Endothelial cell of umbilical vein (primary cell): Measurements from ENCODE around the gene PPP1R10. TPM values are rescaled to one million over a fixed set of nuclear protein-coding genes. Genes with fewer than 3 reads are reported as not detected.

Experiments
- BruUV-seq: library from RNA; stranded (reverse); fragments of 400-500 nt; replicated peaks from 2 replicates; lab custom pipeline; 2021; lab: Mats Ljungman, UMichigan
- CTCF ChIA-PET: fragments of 300-600, 350-600 bp; sonication (Branson Sonifier 250); formaldehyde crosslinking; loops from one replicate; lab custom pipeline; 2021; ENCODE audit warnings: antibody characterized with exemption, inconsistent platforms; lab: Charles Lee
- POLR2A ChIA-PET: fragments of 300-600, 350-600 bp; sonication (Branson Sonifier 250); formaldehyde crosslinking; loops from one replicate; lab custom pipeline; 2021; ENCODE audit warnings: antibody characterized with exemption, inconsistent platforms; lab: Charles Lee
- DNase-seq: peaks from one replicate; pipeline ENCODE4 v3.0.0-alpha.2; 2011; ENCODE audit warnings: low read depth, low spot score
- FAIRE-seq: peaks from 2 replicates; lab custom pipeline; 2011; peaks lifted over from hg19 to GRCh38; lab: Jason Lieb, UNC
- H2AFZ ChIP-seq: 2 replicates; pipeline ENCODE4 v1.6.0; 2012; ENCODE audit warnings: low read depth, low read length, control low read depth, inconsistent platforms
- H3K27ac ChIP-seq: 2 replicates; pipeline ENCODE4 v1.5.1; 2011; ENCODE audit warnings: low read depth, mild to moderate bottlenecking, control low read depth, low read length, moderate library complexity; ENCODE audit not compliant: insufficient read depth
- H3K27me3 ChIP-seq, 2 experiments: 2 replicates each; pipeline versions ENCODE4 v1.6.0 to v1.6.1; 2011; ENCODE audit warnings: low read length in 2 of 2, mixed read lengths in 1 of 2; ENCODE audit not compliant: control insufficient read depth in 2 of 2, insufficient read depth in 2 of 2
- H3K36me3 ChIP-seq, 2 experiments: 2 replicates in 1 of 2; 3 replicates in 1 of 2; pipeline ENCODE4 v1.5.1; 2011; ENCODE audit warnings: low read length in 2 of 2, mild to moderate bottlenecking in 1 of 2, moderate library complexity in 1 of 2; ENCODE audit not compliant: control insufficient read depth in 2 of 2, insufficient read depth in 2 of 2; ENCODE audit errors: extremely low read depth in 1 of 2
- H3K4me1 ChIP-seq: 3 replicates; pipeline ENCODE4 v1.5.1; 2011; ENCODE audit warnings: mild to moderate bottlenecking, low read length; ENCODE audit not compliant: control insufficient read depth, insufficient read depth; ENCODE audit errors: extremely low read depth
- H3K4me2 ChIP-seq: 2 replicates; pipeline ENCODE4 v1.6.1; 2011; ENCODE audit warnings: low read length, control low read depth, mixed read lengths; ENCODE audit not compliant: insufficient read depth
- H3K4me3 ChIP-seq, 3 experiments: fragments of 200-600 bp in 1 of 3; sonication (generic), shearing (Covaris generic) in 1 of 3; replicated peaks in 1 of 3; 2 replicates each; pipeline ENCODE4 v1.5.1; 2011 to 2016; ENCODE audit warnings: control low read depth in 3 of 3, low read length in 3 of 3, mild to moderate bottlenecking in 2 of 3, inconsistent platforms in 1 of 3, low read depth in 1 of 3, moderate library complexity in 1 of 3; ENCODE audit not compliant: insufficient read depth in 1 of 3
- H3K79me2 ChIP-seq: 2 replicates; pipeline ENCODE4 v1.6.0; 2012; ENCODE audit warnings: low read length, inconsistent platforms; ENCODE audit not compliant: control insufficient read depth, insufficient read depth
- H3K9ac ChIP-seq: replicated peaks from 2 replicates; pipeline ENCODE3; 2011; ENCODE audit warnings: low read length, control low read depth; ENCODE audit not compliant: insufficient read depth; ENCODE audit errors: extremely low read depth
- H3K9me1 ChIP-seq: replicated peaks from 3 replicates; pipeline ENCODE4 v1.6.0; 2011; ENCODE audit warnings: mild to moderate bottlenecking, low read length; ENCODE audit not compliant: control insufficient read depth, insufficient read depth; ENCODE audit errors: extremely low read depth
- H3K9me3 ChIP-seq: replicated peaks from 2 replicates; pipeline ENCODE4 v1.5.1; 2012; ENCODE audit warnings: low read length, inconsistent platforms; ENCODE audit not compliant: control insufficient read depth, insufficient read depth
- H4K20me1 ChIP-seq: replicated peaks from 2 replicates; pipeline ENCODE3; 2011; ENCODE audit warnings: mild to moderate bottlenecking, low read length; ENCODE audit not compliant: control insufficient read depth, insufficient read depth; ENCODE audit errors: extremely low read depth
- EZH2 ChIP-seq: IDR thresholded peaks from 2 replicates; pipeline ENCODE4 v1.6.1; 2012; ENCODE audit warnings: borderline replicate concordance, low read depth, mild to moderate bottlenecking, moderate library complexity, low read length, inconsistent platforms; ENCODE audit not compliant: severe bottlenecking
- FOS ChIP-seq: IDR thresholded peaks from 2 replicates; pipeline ENCODE4 v1.6.1; 2011; ENCODE audit warnings: mild to moderate bottlenecking, low read length, moderate library complexity, borderline replicate concordance; ENCODE audit not compliant: insufficient read depth
- GATA2 ChIP-seq: IDR thresholded peaks from 2 replicates; pipeline ENCODE4 v1.7.0; 2011; ENCODE audit warnings: low read depth, mild to moderate bottlenecking, moderate library complexity, mixed read lengths, low read length; ENCODE audit not compliant: insufficient read length, insufficient read depth
- JUN ChIP-seq: IDR thresholded peaks from 2 replicates; pipeline ENCODE4 v1.6.1; 2011; ENCODE audit warnings: borderline replicate concordance, low read depth; ENCODE audit not compliant: insufficient read length, insufficient read depth
- MYC ChIP-seq: IDR thresholded peaks from one replicate; pipeline ENCODE4 v1.6.1; 2011; ENCODE audit warnings: mild to moderate bottlenecking, low read depth, low read length
- POLR2A ChIP-seq: IDR thresholded peaks from 2 replicates; pipeline ENCODE4 v1.6.1; 2012; ENCODE audit warnings: low read depth, mild to moderate bottlenecking, control low read depth, low read length
- POLR2AphosphoS5 ChIP-seq: IDR thresholded peaks from 2 replicates; pipeline ENCODE4 v1.6.1; 2012; ENCODE audit warnings: low read depth, mild to moderate bottlenecking, control low read depth, low read length, moderate library complexity; ENCODE audit not compliant: insufficient read depth
- dilution Hi-C: fragments of 300-500 bp; cut with MboI; formaldehyde crosslinking; loops from one replicate; pipeline ENCODE4 v1.15.0; 2019; ENCODE audit warnings: low sequenced_read_pairs; ENCODE audit not compliant: extremely low pct_ligation_motif_present
- intact Hi-C: fragments of 100-400 bp; cut with micrococcal nuclease; formaldehyde crosslinking; loops from one replicate; pipeline ENCODE4 v1.10.0; 2022
- polyA plus RNA-seq, 4 experiments: library from polyadenylated mRNA; depleted of rRNA in 3 of 4; stranded (reverse) in 3 of 4; unstranded in 1 of 4; fragments of >200 nt; gene quantifications; 2 replicates each; pipeline versions ENCODE4 v1.2.1 to v1.2.3, GENCODE V29; 2011 to 2012; ENCODE audit warnings: missing spikeins in 1 of 4
- total RNA-seq: library from RNA; stranded (reverse); gene quantifications from 2 replicates; pipeline ENCODE4 v1.2.3, GENCODE V29; 2021
- TF ChIP-seq, protein P1 (sequence below), 2 donors: IDR thresholded peaks; 1 replicate in 1 of 2; 2 replicates in 1 of 2; pipeline ENCODE4 v1.5.1; 2011; ENCODE audit warnings: low read length in 2 of 2, mild to moderate bottlenecking in 2 of 2, moderate library complexity in 2 of 2, control low read depth in 1 of 2, inconsistent platforms in 1 of 2, low read depth in 1 of 2; ENCODE audit not compliant: insufficient read depth in 1 of 2; ENCODE audit errors: extremely low read depth in 1 of 2
- TF ChIP-seq, protein P2 (sequence below): IDR thresholded peaks from 2 replicates; pipeline ENCODE4 v1.6.1; 2011; ENCODE audit not compliant: insufficient read depth, insufficient read length

Gene PPP1R10
- total and polyA plus RNA-seq, 2 donors (not counting 3 experiments of a cell fraction or from before 2014, with no cell fraction given), result 19.2 to 88.3 TPM

DNA sequence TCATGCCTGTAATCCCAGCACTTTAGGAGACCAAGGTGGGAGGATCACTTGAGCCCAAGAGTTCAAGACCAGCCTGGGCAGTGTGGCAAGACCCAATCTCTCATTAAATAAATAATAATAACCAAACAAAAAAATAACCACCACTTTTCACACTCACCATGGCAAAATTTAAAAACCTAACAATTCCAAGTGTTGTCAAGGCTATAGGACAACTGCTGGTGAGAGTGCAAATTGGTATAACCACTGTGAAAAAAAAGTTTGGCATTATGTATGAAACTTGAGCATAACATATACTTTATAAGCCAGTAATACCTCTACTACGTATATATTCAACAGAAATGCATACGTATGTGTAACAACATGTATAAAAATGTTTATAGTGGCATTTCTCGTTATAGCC lies 56.1 kb downstream of the PPP1R10 start:
- no peak overlapping the region for H3K27ac ChIP-seq
- peaks cover 13% of the 10 kb centered on the region for H3K79me2 ChIP-seq
- CTCF ChIA-PET, result no interaction called here
- intact Hi-C loops (no loop called here), dilution Hi-C loops (no loop called here)
- H4K20me1 ChIP-seq, result no peaks in the 10 kb centered on the region
- DNase-seq (no peak), FAIRE-seq (no peak)
- no peak overlapping the region for H3K4me2 ChIP-seq
- H2AFZ ChIP-seq, result no peak overlapping the region
- no peak overlapping the region for H3K4me3 ChIP-seq
- no peaks in the 10 kb centered on the region for H3K27me3 ChIP-seq
- TF ChIP-seq, protein P1, sequence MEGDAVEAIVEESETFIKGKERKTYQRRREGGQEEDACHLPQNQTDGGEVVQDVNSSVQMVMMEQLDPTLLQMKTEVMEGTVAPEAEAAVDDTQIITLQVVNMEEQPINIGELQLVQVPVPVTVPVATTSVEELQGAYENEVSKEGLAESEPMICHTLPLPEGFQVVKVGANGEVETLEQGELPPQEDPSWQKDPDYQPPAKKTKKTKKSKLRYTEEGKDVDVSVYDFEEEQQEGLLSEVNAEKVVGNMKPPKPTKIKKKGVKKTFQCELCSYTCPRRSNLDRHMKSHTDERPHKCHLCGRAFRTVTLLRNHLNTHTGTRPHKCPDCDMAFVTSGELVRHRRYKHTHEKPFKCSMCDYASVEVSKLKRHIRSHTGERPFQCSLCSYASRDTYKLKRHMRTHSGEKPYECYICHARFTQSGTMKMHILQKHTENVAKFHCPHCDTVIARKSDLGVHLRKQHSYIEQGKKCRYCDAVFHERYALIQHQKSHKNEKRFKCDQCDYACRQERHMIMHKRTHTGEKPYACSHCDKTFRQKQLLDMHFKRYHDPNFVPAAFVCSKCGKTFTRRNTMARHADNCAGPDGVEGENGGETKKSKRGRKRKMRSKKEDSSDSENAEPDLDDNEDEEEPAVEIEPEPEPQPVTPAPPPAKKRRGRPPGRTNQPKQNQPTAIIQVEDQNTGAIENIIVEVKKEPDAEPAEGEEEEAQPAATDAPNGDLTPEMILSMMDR (IDR thresholded peaks at IDR 0.05; ENCODE audit: extremely low read depth in 1 of 2, insufficient read depth in 1 of 2, low read depth in 1 of 2, low read length in 2 of 2), result no peak
- no peaks in the 10 kb centered on the region for H3K9me3 ChIP-seq
- H3K4me1 ChIP-seq, result peaks cover 11% of the 10 kb centered on the region
- POLR2A ChIA-PET, result no interaction called here
- no peak overlapping the region for H3K9ac ChIP-seq
- H3K9me1 ChIP-seq, result no peaks in the 10 kb centered on the region
- BruUV-seq, result no TSS peak
- H3K36me3 ChIP-seq, result peaks cover 0 to 6% of the 10 kb centered on the region in 2 experiments

DNA sequence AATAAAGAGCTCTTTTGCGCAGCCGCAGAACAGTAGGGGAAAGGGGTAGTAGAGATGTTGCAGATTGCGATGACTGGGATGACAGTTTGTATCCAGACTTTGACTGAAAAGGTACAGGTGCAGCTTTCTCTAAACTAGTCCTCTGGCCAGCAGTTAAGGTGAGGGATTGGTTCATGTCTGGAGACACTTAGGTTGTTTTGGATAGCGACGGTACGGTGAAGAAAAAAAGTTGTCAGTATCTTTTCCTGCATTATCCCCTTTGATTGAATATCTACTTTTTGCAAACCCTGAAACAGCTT lies 59.4 kb downstream of the PPP1R10 start:
- no peaks in the 10 kb centered on the region for H3K27me3 ChIP-seq
- ChIA-PET CTCF (interaction anchor here (0.9 to 4.9 kb wide), 8 partner anchors 13 to 115 kb away, joined by 3 to 65 read pairs (median 7); partner anchors contain the start of genes ABCF1 and DHX16), POLR2A (interaction anchor here (2.1 kb wide), 1 partner anchor 13 kb away, joined by 9 read pairs; the partner anchor contains the start of gene ABCF1)
- peak overlapping the region; percentile 83 for H3K4me2 ChIP-seq
- no peaks in the 10 kb centered on the region for H3K9me1 ChIP-seq
- peaks cover 16% of the 10 kb centered on the region for H3K79me2 ChIP-seq
- FAIRE-seq (peak; percentile 82), DNase-seq (no peak)
- peak overlapping the region; percentile 84 for H3K27ac ChIP-seq
- H3K9me3 ChIP-seq, result no peaks in the 10 kb centered on the region
- H3K36me3 ChIP-seq, result peaks cover 0 to 11% of the 10 kb centered on the region in 2 experiments
- intact Hi-C loops (loop anchor here (1.0 kb wide), 1 partner anchor 130 kb away; no protein-coding TSS in a partner anchor), dilution Hi-C loops (no loop called here)
- peak overlapping the region; percentile 86 for H3K9ac ChIP-seq
- peak overlapping the region; percentile 39 to 93 (median 52) for H3K4me3 ChIP-seq
- H3K4me1 ChIP-seq, result peaks cover 19% of the 10 kb centered on the region
- no peaks in the 10 kb centered on the region for H4K20me1 ChIP-seq
- BruUV-seq, result no TSS peak
- peak overlapping the region; percentile 35 for H2AFZ ChIP-seq
- TF ChIP-seq, protein P1 (IDR thresholded peaks at IDR 0.05; ENCODE audit: extremely low read depth in 1 of 2, insufficient read depth in 1 of 2, low read depth in 1 of 2, low read length in 2 of 2), result no peak
- TF ChIP-seq POLR2A, result no peak
- no peak for TF ChIP-seq EZH2
- TF ChIP-seq GATA2, result no peak
- TF ChIP-seq POLR2AphosphoS5, result no peak
- TF ChIP-seq FOS, result no peak
- TF ChIP-seq MYC, result no peak
- no peak for TF ChIP-seq JUN
- TF ChIP-seq, protein P2, sequence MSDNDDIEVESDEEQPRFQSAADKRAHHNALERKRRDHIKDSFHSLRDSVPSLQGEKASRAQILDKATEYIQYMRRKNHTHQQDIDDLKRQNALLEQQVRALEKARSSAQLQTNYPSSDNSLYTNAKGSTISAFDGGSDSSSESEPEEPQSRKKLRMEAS, result no peak
